Measurements from ENCODE around the gene CRIM1. TPM values are rescaled to one million over a fixed set of nuclear protein-coding genes. Genes with fewer than 3 reads are reported as not detected.

The CRIM1 gene
- total RNA-seq, 4 donors from 2014 or later, result 179 to 229 (median 188) TPM

GRCh38 chr2:36528274-36528673 lies 172.7 kb downstream of the CRIM1 start:
- DNase-seq (ENCODE audit: low spot score in 2 of 2), result no peak
- Histone ChIP-seq H3K27ac (no peak overlapping the region), H3K36me3 (peaks cover 0 to 25% (median 0%) of the 10 kb centered on the region in 3 donors), H3K27me3 (no peaks in the 10 kb centered on the region), H3K4me1 (peaks cover 0 to 22% (median 0%) of the 10 kb centered on the region in 4 donors), H3K9me3 (no peaks in the 10 kb centered on the region), H3K4me3 (no peak overlapping the region)
- TF ChIP-seq CTCF (IDR thresholded peaks at IDR 0.05) (no peak), POLR2A (IDR thresholded peaks at IDR 0.05) (no peak), EP300 (IDR thresholded peaks at IDR 0.05) (no peak)
- WGBS, 2 donors, result 87 to 88% methylated on average over 4 of the region's 4 CpGs

- DNase-seq (ENCODE audit: low spot score in 2 of 2), result no peak
- TF ChIP-seq POLR2A (IDR thresholded peaks at IDR 0.05), result no peak
- TF ChIP-seq CTCF (IDR thresholded peaks at IDR 0.05), result no peak
- no peak for TF ChIP-seq EP300 (IDR thresholded peaks at IDR 0.05)
- 75 to 87% methylated on average over 7 of the region's 7 CpGs for WGBS, 2 donors
- Histone ChIP-seq H3K36me3 (peaks cover 0 to 19% (median 0%) of the 10 kb centered on the region in 3 donors), H3K27me3 (no peaks in the 10 kb centered on the region), H3K9me3 (no peaks in the 10 kb centered on the region), H3K27ac (no peak overlapping the region), H3K4me1 (peaks cover 0 to 22% (median 0%) of the 10 kb centered on the region in 4 donors), H3K4me3 (no peak overlapping the region)
These were observed 173.3 kb downstream of the CRIM1 start for GRCh38 chr2:36528766-36529392.

- Histone ChIP-seq H3K4me1 (peaks cover 0 to 22% (median 0%) of the 10 kb centered on the region in 4 donors), H3K27ac (peak overlapping the region in 2 of 4 donors; percentile 37 to 72), H3K4me3 (no peak overlapping the region), H3K9me3 (no peaks in the 10 kb centered on the region), H3K27me3 (no peaks in the 10 kb centered on the region), H3K36me3 (peaks cover 0 to 20% (median 0%) of the 10 kb centered on the region in 3 donors)
- no peak for TF ChIP-seq POLR2A (IDR thresholded peaks at IDR 0.05)
- no peak for TF ChIP-seq EP300 (IDR thresholded peaks at IDR 0.05)
- TF ChIP-seq CTCF (IDR thresholded peaks at IDR 0.05), result no peak
- DNase-seq (ENCODE audit: low spot score in 2 of 2), result no peak
- 77 to 85% methylated on average over 9 of the region's 9 CpGs for WGBS, 2 donors
These were observed 174.8 kb downstream of the CRIM1 start for GRCh38 chr2:36530178-36530982.

- 50 to 52% methylated on average over 3 of the region's 3 CpGs for WGBS, 2 donors
- Histone ChIP-seq H3K4me1 (peaks cover 0 to 22% (median 0%) of the 10 kb centered on the region in 4 donors), H3K9me3 (no peaks in the 10 kb centered on the region), H3K27ac (peak overlapping the region in 2 of 4 donors; percentile 37 to 72), H3K36me3 (peaks cover 0 to 22% (median 0%) of the 10 kb centered on the region in 3 donors), H3K4me3 (no peak overlapping the region), H3K27me3 (no peaks in the 10 kb centered on the region)
- peak in 3 of 5 experiments; percentile 10 to 30 (median 21) for TF ChIP-seq CTCF (IDR thresholded peaks at IDR 0.05)
- no peak for TF ChIP-seq EP300 (IDR thresholded peaks at IDR 0.05)
- DNase-seq (ENCODE audit: low spot score in 2 of 2), result no peak
These were observed 175.4 kb downstream of the CRIM1 start for GRCh38 chr2:36530983-36531354.

GRCh38 chr2:36534275-36534799 lies 178.8 kb downstream of the CRIM1 start:
- H3K27ac ChIP-seq, result peak overlapping the region in 1 of 4 donors; percentile 6
- H3K36me3 ChIP-seq, result peaks cover 0 to 54% (median 0%) of the 10 kb centered on the region in 3 donors
- no peak overlapping the region for H3K4me3 ChIP-seq
- DNase-seq (ENCODE audit: low spot score in 2 of 2), result no peak
- no peaks in the 10 kb centered on the region for H3K27me3 ChIP-seq
- TF ChIP-seq EP300 (IDR thresholded peaks at IDR 0.05), result no peak
- no peaks in the 10 kb centered on the region for H3K9me3 ChIP-seq
- peaks cover 0 to 14% (median 0%) of the 10 kb centered on the region in 4 donors for H3K4me1 ChIP-seq

Measured in tibial nerve (tissue), 4 donors.